ENCODE results near the gene PHPT1.
"Not testable (repeated sequence)": the region's sequence is repeated elsewhere in the genome, so short reads cannot be mapped to it uniquely, and the experiment has no call there.

Gene PHPT1

GRCh38 chr9:136857581-136858412 lies 8.6 kb downstream of the PHPT1 start:
- DNase-seq (ENCODE audit: extremely low spot score, insufficient read length, low read depth) (no peak), FAIRE-seq (no peak)

- no peak for DNase-seq (ENCODE audit: extremely low spot score, insufficient read length, low read depth)
- FAIRE-seq = no peak
These were observed 9.2 kb downstream of the PHPT1 start for GRCh38 chr9:136858452-136858843.

- FAIRE-seq = no peak
- DNase-seq (ENCODE audit: extremely low spot score, insufficient read length, low read depth) = no peak
These were observed 9.9 kb downstream of the PHPT1 start for GRCh38 chr9:136858844-136859757.

- FAIRE-seq (no peak), DNase-seq (ENCODE audit: extremely low spot score, insufficient read length, low read depth) (no peak)
These were observed 11.3 kb downstream of the PHPT1 start for GRCh38 chr9:136860529-136860928.

GRCh38 chr9:136860933-136861873 lies 12.0 kb downstream of the PHPT1 start:
- FAIRE-seq = no peak
- DNase-seq (ENCODE audit: extremely low spot score, insufficient read length, low read depth) = no peak

- FAIRE-seq (no peak), DNase-seq (ENCODE audit: extremely low spot score, insufficient read length, low read depth) (no peak)
These were observed 12.8 kb downstream of the PHPT1 start for GRCh38 chr9:136861874-136862457.

- FAIRE-seq = no peak
- DNase-seq (ENCODE audit: extremely low spot score, insufficient read length, low read depth) = no peak
These were observed 13.8 kb downstream of the PHPT1 start for GRCh38 chr9:136862849-136863622.

- no peak for DNase-seq (ENCODE audit: extremely low spot score, insufficient read length, low read depth)
- FAIRE-seq = no peak
These were observed 14.5 kb downstream of the PHPT1 start for GRCh38 chr9:136863623-136864273.

GRCh38 chr9:136865041-136865767 lies 16.0 kb downstream of the PHPT1 start:
- DNase-seq (ENCODE audit: extremely low spot score, insufficient read length, low read depth) (no peak), FAIRE-seq (no peak)

- no peak for FAIRE-seq
- DNase-seq (ENCODE audit: extremely low spot score, insufficient read length, low read depth) = no peak
These were observed 16.5 kb downstream of the PHPT1 start for GRCh38 chr9:136865768-136866103.

- not testable (repeated sequence) for DNase-seq (ENCODE audit: extremely low spot score, insufficient read length, low read depth); FAIRE-seq
These were observed 17.8 kb downstream of the PHPT1 start for GRCh38 chr9:136866898-136867421.

GRCh38 chr9:136867480-136867879 lies 18.3 kb downstream of the PHPT1 start:
- DNase-seq (ENCODE audit: extremely low spot score, insufficient read length, low read depth) (no peak), FAIRE-seq (no peak)

- DNase-seq (ENCODE audit: extremely low spot score, insufficient read length, low read depth) (no peak), FAIRE-seq (no peak)
These were observed 18.7 kb downstream of the PHPT1 start for GRCh38 chr9:136867917-136868316.

- DNase-seq (ENCODE audit: extremely low spot score, insufficient read length, low read depth) = no peak
- FAIRE-seq = no peak
These were observed 19.4 kb downstream of the PHPT1 start for GRCh38 chr9:136868644-136869043.

- FAIRE-seq; DNase-seq (ENCODE audit: extremely low spot score, insufficient read length, low read depth): not testable (repeated sequence)
These were observed 20.4 kb downstream of the PHPT1 start for GRCh38 chr9:136869611-136870010.

GRCh38 chr9:136875155-136875554 lies 25.9 kb downstream of the PHPT1 start:
- FAIRE-seq (no peak), DNase-seq (ENCODE audit: extremely low spot score, insufficient read length, low read depth) (no peak)

- no peak for DNase-seq (ENCODE audit: extremely low spot score, insufficient read length, low read depth)
- no peak for FAIRE-seq
These were observed 27.3 kb downstream of the PHPT1 start for GRCh38 chr9:136876476-136876875.

- FAIRE-seq (no peak), DNase-seq (ENCODE audit: extremely low spot score, insufficient read length, low read depth) (no peak)
These were observed 31.4 kb downstream of the PHPT1 start for GRCh38 chr9:136880651-136881050.
